HL-60 (cell line): ENCODE measurements around the gene ARHGEF12.

Experiments used
- DNase-seq, 2 experiments: peaks; one replicate each; pipeline ENCODE4 v3.0.0-alpha.2; 2010 to 2020; ENCODE audit warnings: low read depth in 1 of 2, low spot score in 1 of 2
- H3K27ac ChIP-seq: fragments of 250-450 bp; sonication (Bioruptor Pico); replicated peaks from 2 replicates; pipeline ENCODE4 v1.5.1; 2020; ENCODE audit warnings: mild to moderate bottlenecking, moderate library complexity
- H3K27me3 ChIP-seq: fragments of 250-450 bp; sonication (Bioruptor Pico); 2 replicates; pipeline ENCODE4 v1.5.1; 2021; ENCODE audit warnings: mild to moderate bottlenecking, moderate library complexity; ENCODE audit not compliant: insufficient read depth, poor library complexity, severe bottlenecking
- H3K4me3 ChIP-seq: replicated peaks from 2 replicates; pipeline ENCODE4 v1.5.1; 2011; ENCODE audit warnings: mild to moderate bottlenecking, control low read depth, low read length; ENCODE audit not compliant: insufficient read depth
- GABPA ChIP-seq: IDR thresholded peaks from 2 replicates; pipeline ENCODE4 v1.6.1; 2012; ENCODE audit warnings: low read depth
- POLR2AphosphoS5 ChIP-seq: IDR thresholded peaks from 2 replicates; pipeline ENCODE4 v1.6.1; 2012; ENCODE audit warnings: low read depth
- REST ChIP-seq: IDR thresholded peaks from 2 replicates; pipeline ENCODE4 v1.6.1; 2012; ENCODE audit warnings: low read depth; ENCODE audit not compliant: insufficient replicate concordance
- SPI1 ChIP-seq: IDR thresholded peaks from 2 replicates; pipeline ENCODE4 v1.6.1; 2012; ENCODE audit warnings: low read depth, mild to moderate bottlenecking, borderline replicate concordance
- TF ChIP-seq, protein P1 (sequence below): IDR thresholded peaks from one replicate; pipeline ENCODE4 v1.5.1; 2011; ENCODE audit warnings: low read length, control low read depth, inconsistent platforms; ENCODE audit not compliant: insufficient read depth

The ARHGEF12 gene

GRCh38 chr11:120516461-120517389 is 180.5 kb downstream of the ARHGEF12 start:
- Histone ChIP-seq H3K4me3 (no peak overlapping the region), H3K27ac (no peak overlapping the region), H3K27me3 (peaks cover 7% of the 10 kb centered on the region)
- TF ChIP-seq SPI1 (no peak), REST (no peak), POLR2AphosphoS5 (no peak), GABPA (no peak)
- TF ChIP-seq, protein P1, sequence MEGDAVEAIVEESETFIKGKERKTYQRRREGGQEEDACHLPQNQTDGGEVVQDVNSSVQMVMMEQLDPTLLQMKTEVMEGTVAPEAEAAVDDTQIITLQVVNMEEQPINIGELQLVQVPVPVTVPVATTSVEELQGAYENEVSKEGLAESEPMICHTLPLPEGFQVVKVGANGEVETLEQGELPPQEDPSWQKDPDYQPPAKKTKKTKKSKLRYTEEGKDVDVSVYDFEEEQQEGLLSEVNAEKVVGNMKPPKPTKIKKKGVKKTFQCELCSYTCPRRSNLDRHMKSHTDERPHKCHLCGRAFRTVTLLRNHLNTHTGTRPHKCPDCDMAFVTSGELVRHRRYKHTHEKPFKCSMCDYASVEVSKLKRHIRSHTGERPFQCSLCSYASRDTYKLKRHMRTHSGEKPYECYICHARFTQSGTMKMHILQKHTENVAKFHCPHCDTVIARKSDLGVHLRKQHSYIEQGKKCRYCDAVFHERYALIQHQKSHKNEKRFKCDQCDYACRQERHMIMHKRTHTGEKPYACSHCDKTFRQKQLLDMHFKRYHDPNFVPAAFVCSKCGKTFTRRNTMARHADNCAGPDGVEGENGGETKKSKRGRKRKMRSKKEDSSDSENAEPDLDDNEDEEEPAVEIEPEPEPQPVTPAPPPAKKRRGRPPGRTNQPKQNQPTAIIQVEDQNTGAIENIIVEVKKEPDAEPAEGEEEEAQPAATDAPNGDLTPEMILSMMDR = no peak
- DNase-seq = no peak

- peaks cover 7% of the 10 kb centered on the region for H3K27me3 ChIP-seq
- no peak for TF ChIP-seq POLR2AphosphoS5
- TF ChIP-seq REST = no peak
- H3K27ac ChIP-seq = no peak overlapping the region
- DNase-seq = no peak
- H3K4me3 ChIP-seq = no peak overlapping the region
Measured at GRCh38 chr11:120517390-120517761, 181.2 kb downstream of the ARHGEF12 start.

DNA sequence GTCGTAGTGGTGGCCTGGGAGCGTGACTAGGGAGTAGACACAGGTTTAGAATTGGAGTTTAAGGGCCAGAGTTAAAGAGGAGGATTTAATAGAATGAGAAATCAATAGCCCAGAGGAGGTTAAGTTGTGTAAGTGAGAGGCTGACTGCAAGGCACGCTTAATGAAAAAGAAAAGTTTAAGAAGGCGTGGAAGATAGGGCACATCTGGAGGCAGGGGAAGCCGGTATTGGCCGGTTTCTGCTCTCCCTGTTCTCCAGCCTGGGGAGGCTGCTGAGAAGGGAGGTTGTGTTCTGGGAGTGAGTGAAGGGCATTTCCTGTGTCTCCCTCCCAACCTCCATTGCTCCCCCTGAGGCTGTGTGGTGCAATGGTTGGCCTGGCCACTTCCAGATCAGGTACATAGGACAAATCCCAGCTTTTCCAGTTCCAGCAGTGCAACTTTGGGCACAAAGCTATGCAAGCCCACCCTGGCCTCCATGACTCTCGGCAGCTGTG is 181.6 kb downstream of the ARHGEF12 start:
- Histone ChIP-seq H3K27me3 (peaks cover 4% of the 10 kb centered on the region), H3K4me3 (no peak overlapping the region), H3K27ac (no peak overlapping the region)
- no peak for DNase-seq
- TF ChIP-seq POLR2AphosphoS5 (no peak), GABPA (no peak), SPI1 (no peak), REST (no peak)
- TF ChIP-seq, protein P1 = no peak
